Subcutaneous adipose tissue (tissue), 4 donors: ENCODE measurements around the gene UBE2Z. TPM values are rescaled to one million over a fixed set of nuclear protein-coding genes. Genes with fewer than 3 reads are reported as not detected.

ENCODE experiments used
- CTCF ChIP-seq: fragments of 450-650 bp; IDR thresholded peaks from one replicate; pipeline ENCODE4 v1.5.1; 2016; ENCODE audit warnings: low read depth, mild to moderate bottlenecking, control low read depth, antibody characterized with exemption, moderate library complexity
- total RNA-seq, 4 donors: library from RNA; depleted of rRNA; stranded (reverse); fragments of >200 nt; gene quantifications; one replicate each; pipeline ENCODE4 v1.1.0, GENCODE V29; 2016

Gene UBE2Z
- total RNA-seq, 4 donors from 2014 or later = 39.9 to 55.2 (median 46.5) TPM

GRCh38 chr17:48892940-48893645 lies 15.1 kb upstream of the UBE2Z start:
- no peak for TF ChIP-seq CTCF

GRCh38 chr17:48893646-48894508 lies 14.3 kb upstream of the UBE2Z start:
- TF ChIP-seq CTCF = no peak

GRCh38 chr17:48894886-48895285 lies 13.3 kb upstream of the UBE2Z start:
- TF ChIP-seq CTCF = no peak

GRCh38 chr17:48901241-48901640 lies 7.0 kb upstream of the UBE2Z start:
- no peak for TF ChIP-seq CTCF

GRCh38 chr17:48903401-48903800 lies 4.8 kb upstream of the UBE2Z start:
- TF ChIP-seq CTCF = no peak

GRCh38 chr17:48904428-48904827 lies 3.8 kb upstream of the UBE2Z start:
- TF ChIP-seq CTCF = no peak

GRCh38 chr17:48905987-48906515 lies 2.2 kb upstream of the UBE2Z start:
- TF ChIP-seq CTCF = no peak
